GM21367 (cell line): ENCODE results near the gene PIK3R4.

Experiments
- ATAC-seq: cut with Tn5 transposase; IDR thresholded peaks from one replicate; pipeline ENCODE4 v1.9.1; 2021; ENCODE audit not compliant: unreplicated experiment

PIK3R4 gene

GRCh38 chr3:130746246-130747039 is at the start of gene PIK3R4:
PIK3R4 (minus strand) TSS chr3:130746829; CDS start chr3:130745218, 1,611 bp downstream.
- ATAC-seq: peak; percentile 87

DNA sequence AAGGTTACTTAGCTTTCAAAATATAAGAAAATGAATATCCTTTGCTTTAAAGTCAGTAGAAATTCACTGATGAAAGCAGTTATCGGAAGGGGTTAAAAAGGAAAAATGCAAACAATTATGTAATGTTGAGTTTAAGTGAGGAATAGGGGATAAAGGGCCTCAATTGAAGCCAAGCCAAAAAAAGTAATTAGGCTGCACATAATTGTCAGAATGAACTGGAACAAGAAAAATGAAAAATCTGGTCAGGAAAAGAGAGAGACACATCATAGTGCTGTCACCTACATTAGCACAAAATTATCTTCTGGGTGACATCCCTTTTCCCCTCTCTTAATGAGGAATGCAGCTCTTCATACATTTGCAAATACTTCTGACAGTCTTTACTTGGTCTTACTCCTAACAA is 48.8 kb upstream of the PIK3R4 start:
- no peak for ATAC-seq

DNA sequence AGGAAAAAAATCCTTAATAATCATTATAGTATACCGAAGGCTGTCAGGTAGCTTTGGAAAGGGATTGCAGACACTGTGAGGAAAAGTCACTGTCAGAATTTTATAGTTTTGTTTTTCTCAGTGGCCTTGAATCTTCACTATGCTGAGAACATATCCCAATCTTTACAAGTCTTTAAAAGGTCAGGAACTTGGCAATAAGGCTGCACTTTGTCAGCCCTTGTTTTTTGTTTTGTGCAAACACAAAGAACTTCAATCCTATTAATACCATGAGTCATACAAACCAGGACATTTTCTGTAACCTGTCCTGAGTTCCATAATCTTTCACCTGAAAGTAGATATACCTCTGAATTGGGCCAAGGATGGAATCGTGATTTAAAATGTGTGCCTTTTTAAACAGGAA is 45.6 kb upstream of the PIK3R4 start:
- no peak for ATAC-seq

- no peak for ATAC-seq
Measured at GRCh38 chr3:130789782-130790322, 43.2 kb upstream of the PIK3R4 start.

DNA sequence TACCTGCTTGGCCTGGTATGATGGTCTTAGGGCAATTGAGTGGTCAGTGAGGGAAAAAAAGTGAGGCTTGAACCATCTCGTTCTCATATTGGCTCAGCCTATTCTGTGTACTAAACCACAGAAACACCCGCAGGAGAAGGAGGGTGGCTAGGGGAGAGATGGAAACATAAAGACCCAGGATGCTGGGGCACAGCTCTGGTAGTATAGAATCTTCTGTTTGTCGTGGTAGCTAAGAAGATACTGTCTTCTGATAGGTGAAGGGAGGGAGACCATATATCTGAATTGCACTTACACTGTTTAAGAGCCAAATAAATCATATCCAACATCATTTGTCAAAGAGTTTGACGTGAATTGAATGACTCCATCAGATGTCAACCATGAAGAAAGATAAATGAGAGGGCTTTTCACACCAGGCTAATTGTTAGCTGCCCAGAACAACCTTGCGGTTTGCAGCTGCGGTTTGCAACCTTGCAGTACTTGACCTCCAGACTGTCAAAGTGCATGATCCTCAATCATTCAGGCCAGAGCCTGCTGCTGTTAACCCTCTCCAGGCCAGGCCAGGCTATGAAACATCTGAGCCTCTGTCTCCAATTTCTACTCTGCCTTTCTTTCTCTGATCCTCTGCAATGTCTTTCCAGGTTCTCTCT is 40.9 kb upstream of the PIK3R4 start:
- ATAC-seq: no peak

- no peak for ATAC-seq
Measured at GRCh38 chr3:130786306-130786705, 39.7 kb upstream of the PIK3R4 start.

DNA sequence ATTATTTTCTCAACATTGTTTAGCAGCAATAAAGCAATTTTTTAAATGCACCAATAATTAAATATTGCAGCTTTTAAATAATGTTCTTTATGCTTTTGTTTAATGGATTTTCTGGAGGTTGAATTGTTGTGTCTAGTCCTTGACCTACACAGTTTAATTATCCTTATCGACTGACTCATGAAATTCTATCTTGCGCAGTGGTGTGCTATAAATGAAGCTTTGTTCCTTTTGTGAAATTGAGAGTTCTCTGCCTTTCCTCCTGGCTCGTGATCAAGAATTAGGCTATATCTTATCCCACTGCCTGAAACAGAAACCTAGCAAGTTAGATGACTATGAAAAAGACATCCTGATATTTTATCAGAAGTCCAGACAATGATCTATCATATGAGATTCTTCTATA is 37.0 kb upstream of the PIK3R4 start:
- ATAC-seq: no peak

- ATAC-seq: no peak
Measured at GRCh38 chr3:130779486-130779885, 32.9 kb upstream of the PIK3R4 start.

- ATAC-seq: peak; percentile 81
Measured at GRCh38 chr3:130779031-130779430, 32.4 kb upstream of the PIK3R4 start.

DNA sequence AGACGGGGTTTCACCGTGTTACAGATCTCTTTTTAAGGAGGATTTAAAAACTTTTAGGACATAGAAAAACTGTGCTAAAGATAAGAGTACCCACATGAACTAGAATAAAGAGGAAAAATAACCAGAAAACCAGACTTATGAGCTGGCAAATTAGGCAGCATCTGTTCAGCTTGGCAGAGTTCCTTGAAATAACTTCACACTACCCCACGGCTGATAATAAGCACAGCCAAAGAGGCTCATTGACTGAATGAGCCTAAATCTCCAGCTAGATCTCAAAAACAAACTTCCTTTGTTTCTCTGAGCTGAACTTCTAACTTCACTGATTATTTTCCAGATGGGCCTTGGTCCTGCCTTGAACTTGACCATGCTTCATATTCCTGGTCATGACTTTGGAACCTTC is 26.7 kb upstream of the PIK3R4 start:
- ATAC-seq: no peak

- no peak for ATAC-seq
Measured at GRCh38 chr3:130772129-130772528, 25.5 kb upstream of the PIK3R4 start.

- no peak for ATAC-seq
Measured at GRCh38 chr3:130770644-130771043, 24.0 kb upstream of the PIK3R4 start.

GRCh38 chr3:130761730-130762311 is 15.2 kb upstream of the PIK3R4 start:
- no peak for ATAC-seq

DNA sequence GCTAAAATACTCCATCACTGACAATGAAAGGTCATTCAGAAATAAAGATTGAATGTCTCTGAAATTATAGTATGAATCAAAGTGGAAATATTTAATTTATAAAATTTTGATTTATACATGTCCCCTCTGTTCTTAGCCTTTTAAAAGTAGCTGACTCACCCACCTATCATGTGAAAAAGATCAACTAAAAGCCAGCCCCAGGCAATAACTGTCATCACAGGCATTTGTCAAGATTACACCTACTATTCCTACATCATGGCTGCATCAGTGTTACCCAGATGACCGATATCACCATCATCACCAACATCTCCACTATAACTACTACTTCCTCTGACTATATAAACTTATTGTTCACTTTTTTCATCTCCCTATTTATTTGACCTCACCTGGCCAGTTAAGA is 14.3 kb upstream of the PIK3R4 start:
- no peak for ATAC-seq

GRCh38 chr3:130759692-130760338 is 13.2 kb upstream of the PIK3R4 start:
- ATAC-seq: no peak

DNA sequence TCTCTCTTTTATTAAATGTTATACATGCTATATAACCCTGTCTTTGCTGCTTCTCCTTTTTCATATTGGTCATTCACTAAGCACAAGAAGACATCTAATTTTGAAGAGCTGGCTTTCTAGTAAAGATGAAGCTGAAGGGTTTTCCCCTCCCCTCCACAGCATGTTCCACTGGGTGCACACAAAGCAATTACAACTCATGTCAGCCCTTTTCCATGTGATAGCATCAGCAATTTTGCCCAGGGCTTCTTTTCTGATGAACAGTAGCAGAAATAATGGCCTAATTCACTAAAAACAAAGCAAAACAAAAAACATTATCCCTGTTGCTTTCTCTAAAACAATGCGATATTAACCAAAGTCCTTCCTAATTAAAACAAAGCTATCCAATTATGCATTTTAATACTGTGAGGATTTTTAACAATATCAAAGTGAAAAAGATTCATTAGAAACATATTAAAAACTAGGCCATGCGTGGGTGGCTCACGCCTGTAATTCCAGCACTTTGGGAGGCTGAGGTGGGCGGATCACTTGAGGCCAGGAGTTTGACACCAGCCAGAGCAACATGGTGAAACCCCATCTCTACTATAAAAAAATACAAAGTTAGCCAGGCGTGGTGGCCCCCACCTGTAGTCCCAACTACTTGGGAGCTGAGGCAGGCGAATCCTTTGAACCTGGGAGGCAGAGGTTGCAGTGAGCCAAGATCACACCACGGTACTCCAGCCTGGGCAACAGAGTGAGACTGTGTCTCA is 12.2 kb upstream of the PIK3R4 start:
- no peak for ATAC-seq

DNA sequence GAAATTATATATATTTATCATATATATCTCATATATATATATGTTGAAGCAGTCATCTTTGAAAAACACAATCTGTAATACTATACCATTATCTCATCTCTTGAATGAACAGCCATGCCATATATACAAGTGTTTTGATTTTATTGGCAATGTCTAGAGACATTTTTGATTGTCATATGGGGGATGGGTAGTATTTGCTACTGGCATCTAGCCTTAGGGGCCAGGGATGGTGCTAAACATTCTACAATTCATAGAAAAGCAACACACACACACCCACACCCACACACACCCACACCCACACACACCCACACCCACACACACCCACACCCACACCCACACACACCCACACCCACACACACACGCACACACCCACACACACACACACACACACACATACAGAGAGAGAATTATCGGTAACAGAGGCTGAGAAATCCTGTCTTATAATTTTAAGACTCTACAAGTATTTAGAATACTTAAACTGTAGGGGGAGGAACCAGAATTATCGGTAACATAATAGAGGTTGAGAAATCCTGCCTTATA is 11.1 kb upstream of the PIK3R4 start:
- ATAC-seq: no peak

GRCh38 chr3:130755666-130756065 is 9.0 kb upstream of the PIK3R4 start:
- ATAC-seq: no peak

DNA sequence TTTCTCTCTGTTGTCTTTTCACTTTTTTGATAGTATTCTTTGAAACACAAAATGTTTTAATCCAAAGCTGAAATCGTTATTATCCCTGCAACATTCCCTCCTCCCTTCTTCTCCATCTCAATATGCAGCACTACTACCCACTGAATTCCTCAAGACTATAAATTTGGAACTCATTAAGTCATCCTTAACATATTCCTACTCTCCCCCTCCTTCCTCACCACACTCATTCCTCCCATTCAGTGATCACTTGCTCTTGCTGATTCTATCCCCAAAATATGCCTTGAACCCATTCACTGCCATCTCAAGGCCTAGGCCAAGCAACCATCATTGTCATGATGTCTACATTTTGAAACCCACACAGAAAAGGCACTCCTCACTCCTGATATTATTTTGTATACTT is 2.4 kb upstream of the PIK3R4 start:
- no peak for ATAC-seq

GRCh38 chr3:130748467-130748861 is 1.8 kb upstream of the PIK3R4 start:
- ATAC-seq: no peak
